Mesenchymal stem cell (in vitro differentiated cells and primary cell): Measurements from ENCODE around the gene TMPRSS5.
"Not testable (repeated sequence)": the region's sequence is repeated elsewhere in the genome, so short reads cannot be mapped to it uniquely, and the experiment has no call there.

Experiments
- DNase-seq: peaks from one replicate; pipeline ENCODE4 v3.0.0-alpha.2; 2013
- H2AFZ ChIP-seq: one replicate; pipeline ENCODE4 v1.6.1; 2013; ENCODE audit warnings: low read depth, mild to moderate bottlenecking, control low read depth, inconsistent platforms, low read length, moderate library complexity
- H2AK5ac ChIP-seq: 2 replicates; pipeline ENCODE4 v1.6.1; 2013; ENCODE audit warnings: low read length, moderate library complexity, mild to moderate bottlenecking, inconsistent platforms; ENCODE audit not compliant: severe bottlenecking
- H2BK120ac ChIP-seq: one replicate; pipeline ENCODE4 v1.6.1; 2013; ENCODE audit warnings: low read depth, mild to moderate bottlenecking, inconsistent platforms, low read length, moderate library complexity
- H2BK12ac ChIP-seq, 2 experiments: one replicate each; pipeline ENCODE4 v1.6.1; 2013; ENCODE audit warnings: inconsistent platforms in 2 of 2, low read length in 2 of 2, mild to moderate bottlenecking in 2 of 2, moderate library complexity in 2 of 2, control low read depth in 1 of 2
- H2BK15ac ChIP-seq: one replicate; pipeline ENCODE4 v1.6.1; 2013; ENCODE audit warnings: mild to moderate bottlenecking, low read depth, inconsistent platforms; ENCODE audit not compliant: poor library complexity, severe bottlenecking
- H2BK5ac ChIP-seq: 2 replicates; pipeline ENCODE4 v1.6.1; 2013; ENCODE audit warnings: low read depth, mild to moderate bottlenecking, low read length, control low read depth, inconsistent platforms; ENCODE audit not compliant: poor library complexity, severe bottlenecking
- H3K14ac ChIP-seq, 2 experiments: one replicate each; pipeline ENCODE4 v1.6.1; 2013; ENCODE audit warnings: inconsistent platforms in 2 of 2, low read length in 2 of 2, control low read depth in 1 of 2, mild to moderate bottlenecking in 1 of 2, moderate library complexity in 1 of 2
- H3K18ac ChIP-seq, 2 experiments: one replicate each; pipeline ENCODE4 v1.6.1; 2013; ENCODE audit warnings: inconsistent platforms in 2 of 2, low read length in 2 of 2, control low read depth in 1 of 2, low read depth in 1 of 2, mild to moderate bottlenecking in 1 of 2
- H3K23ac ChIP-seq, 2 experiments: one replicate each; pipeline ENCODE4 v1.6.1; 2013; ENCODE audit warnings: inconsistent platforms in 2 of 2, low read length in 2 of 2, mild to moderate bottlenecking in 2 of 2, moderate library complexity in 2 of 2, control low read depth in 1 of 2
- H3K27ac ChIP-seq: 2 replicates; pipeline ENCODE4 v1.5.1; 2013; ENCODE audit warnings: mild to moderate bottlenecking, moderate library complexity, low read length, control low read depth, inconsistent platforms; ENCODE audit not compliant: poor library complexity, severe bottlenecking
- H3K27me3 ChIP-seq, 2 experiments: 2 replicates each; pipeline versions ENCODE4 v1.6.1 to v1.7.0; 2013; ENCODE audit warnings: low read length in 2 of 2, mild to moderate bottlenecking in 2 of 2, moderate library complexity in 2 of 2, control low read depth in 1 of 2, inconsistent platforms in 1 of 2; ENCODE audit not compliant: control insufficient read depth in 1 of 2, insufficient read depth in 1 of 2
- H3K36me3 ChIP-seq, 2 experiments: 2 replicates each; pipeline versions ENCODE4 v1.6.1 to v1.7.0; 2013; ENCODE audit warnings: low read length in 2 of 2, control low read depth in 1 of 2, inconsistent platforms in 1 of 2, low read depth in 1 of 2, mild to moderate bottlenecking in 1 of 2; ENCODE audit not compliant: insufficient read depth in 2 of 2, control insufficient read depth in 1 of 2
- H3K4ac ChIP-seq, 2 experiments: one replicate each; pipeline ENCODE4 v1.6.1; 2013; ENCODE audit warnings: inconsistent platforms in 2 of 2, low read length in 2 of 2, mild to moderate bottlenecking in 2 of 2, moderate library complexity in 2 of 2, control low read depth in 1 of 2, low read depth in 1 of 2
- H3K4me1 ChIP-seq: 2 replicates; pipeline ENCODE4 v1.6.1; 2013; ENCODE audit warnings: low read depth, low read length, control low read depth; ENCODE audit not compliant: control insufficient read depth, insufficient read depth
- H3K4me2 ChIP-seq: 2 replicates; pipeline ENCODE4 v1.6.1; 2013; ENCODE audit warnings: low read length, mild to moderate bottlenecking, inconsistent platforms; ENCODE audit not compliant: poor library complexity, severe bottlenecking
- H3K4me3 ChIP-seq, 2 experiments: 2 replicates each; pipeline versions ENCODE4 v1.5.1 to v1.7.0; 2013; ENCODE audit warnings: low read length in 2 of 2, mild to moderate bottlenecking in 2 of 2, control low read depth in 1 of 2, low read depth in 1 of 2; ENCODE audit not compliant: insufficient read depth in 1 of 2
- H3K79me1 ChIP-seq: replicated peaks from 2 replicates; pipeline ENCODE4 v1.6.1; 2013; ENCODE audit warnings: mild to moderate bottlenecking, control low read depth, low read length, inconsistent platforms; ENCODE audit not compliant: poor library complexity, severe bottlenecking
- H3K9ac ChIP-seq: 2 replicates; pipeline ENCODE4 v1.7.0; 2013; ENCODE audit warnings: mild to moderate bottlenecking, low read length, moderate library complexity
- H3K9me3 ChIP-seq: 2 replicates; pipeline ENCODE4 v1.7.0; 2013; ENCODE audit warnings: mild to moderate bottlenecking, low read length; ENCODE audit not compliant: control insufficient read depth
- H4K8ac ChIP-seq: one replicate; pipeline ENCODE4 v1.6.1; 2013; ENCODE audit warnings: inconsistent platforms, mild to moderate bottlenecking, low read length, moderate library complexity
- H4K91ac ChIP-seq: one replicate; pipeline ENCODE4 v1.6.1; 2013; ENCODE audit warnings: mild to moderate bottlenecking, low read length, inconsistent platforms
- WGBS: methylation state at CpG from one replicate; pipeline ENCODE4 v1.1.7; 2013; ENCODE audit warnings: mixed read lengths; 5-methylcytosine and 5-hydroxymethylcytosine counted together

The TMPRSS5 gene

DNA sequence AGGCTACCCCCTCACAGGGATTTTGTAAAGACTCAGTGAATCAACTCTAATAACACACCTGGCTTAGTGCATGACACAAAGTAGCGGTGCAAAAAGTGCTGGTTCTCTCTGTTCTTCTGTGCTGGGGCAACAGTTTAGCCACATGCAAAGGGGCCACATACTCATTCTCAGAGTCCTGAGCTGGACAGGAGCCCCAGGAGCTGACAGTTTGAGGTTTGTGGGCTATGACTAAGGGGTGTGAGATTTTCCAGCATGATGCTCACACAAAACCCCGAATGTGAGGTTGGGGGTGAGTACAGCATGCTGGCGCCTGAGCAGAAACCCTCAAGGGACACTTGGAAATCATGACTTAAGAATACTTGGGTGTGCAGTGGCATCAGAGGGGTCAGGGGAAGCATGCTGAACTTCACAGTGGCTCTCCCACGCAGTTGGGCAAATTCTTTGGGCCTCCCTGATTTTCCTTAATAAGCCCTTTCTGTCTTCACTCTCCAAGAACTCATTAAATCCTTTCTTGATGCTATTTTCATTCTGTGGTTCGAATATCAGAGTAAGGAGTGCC, 31.0 kb downstream of the TMPRSS5 start:
- Histone ChIP-seq H3K23ac (no peak overlapping the region), H4K8ac (no peak overlapping the region), H2BK120ac (no peak overlapping the region), H4K91ac (no peak overlapping the region), H3K27me3 (peaks cover 31 to 60% of the 10 kb centered on the region in 2 experiments), H3K18ac (no peak overlapping the region), H2BK15ac (no peak overlapping the region), H3K4me2 (no peak overlapping the region), H2AFZ (no peak overlapping the region), H3K4me1 (peaks cover 15% of the 10 kb centered on the region), H2BK5ac (no peak overlapping the region), H3K4ac (no peak overlapping the region), H3K14ac (no peak overlapping the region), H3K9ac (no peak overlapping the region), H3K36me3 (no peaks in the 10 kb centered on the region), H3K79me1 (no peaks in the 10 kb centered on the region), H3K4me3 (no peak overlapping the region), H2BK12ac (no peak overlapping the region), H3K9me3 (no peaks in the 10 kb centered on the region), H3K27ac (peak overlapping the region; percentile 19), H2AK5ac (no peak overlapping the region)
- 47% methylated on average over 5 of the region's 5 CpGs for WGBS
- DNase-seq, result peak; percentile 76

GRCh38 chr11:113674397-113674685, 31.8 kb downstream of the TMPRSS5 start:
- Histone ChIP-seq H3K4me3 (no peak overlapping the region), H3K4me2 (no peak overlapping the region), H3K23ac (no peak overlapping the region), H3K36me3 (no peaks in the 10 kb centered on the region), H3K27me3 (peaks cover 24 to 58% of the 10 kb centered on the region in 2 experiments), H3K14ac (no peak overlapping the region), H2BK12ac (no peak overlapping the region), H3K9ac (no peak overlapping the region), H3K4ac (no peak overlapping the region), H2AFZ (no peak overlapping the region), H3K27ac (no peak overlapping the region), H4K91ac (no peak overlapping the region), H3K9me3 (no peaks in the 10 kb centered on the region), H4K8ac (no peak overlapping the region), H3K18ac (no peak overlapping the region), H3K79me1 (no peaks in the 10 kb centered on the region), H2BK120ac (no peak overlapping the region), H2BK5ac (no peak overlapping the region), H2BK15ac (no peak overlapping the region), H3K4me1 (peaks cover 17% of the 10 kb centered on the region), H2AK5ac (no peak overlapping the region)
- no peak for DNase-seq
- WGBS, result 91% methylated on average over 3 of the region's 3 CpGs

- Histone ChIP-seq H3K4ac (no peak overlapping the region), H2AK5ac (no peak overlapping the region), H2BK5ac (no peak overlapping the region), H2BK12ac (no peak overlapping the region), H3K4me3 (no peak overlapping the region), H3K4me2 (no peak overlapping the region), H3K79me1 (no peaks in the 10 kb centered on the region), H3K27ac (no peak overlapping the region), H2AFZ (no peak overlapping the region), H3K9me3 (no peaks in the 10 kb centered on the region), H3K36me3 (no peaks in the 10 kb centered on the region), H3K23ac (no peak overlapping the region), H2BK120ac (no peak overlapping the region), H3K4me1 (peaks cover 17% of the 10 kb centered on the region), H4K8ac (no peak overlapping the region), H3K9ac (no peak overlapping the region), H3K18ac (no peak overlapping the region), H3K14ac (no peak overlapping the region), H2BK15ac (no peak overlapping the region), H3K27me3 (peaks cover 18 to 52% of the 10 kb centered on the region in 2 experiments), H4K91ac (no peak overlapping the region)
- 73% methylated on average over 4 of the region's 4 CpGs for WGBS
- no peak for DNase-seq
Measured at GRCh38 chr11:113673550-113674396, 32.3 kb downstream of the TMPRSS5 start.

- H3K4me2 ChIP-seq, H2BK12ac ChIP-seq, H2AFZ ChIP-seq, H3K9me3 ChIP-seq, H4K8ac ChIP-seq, H3K9ac ChIP-seq, H3K14ac ChIP-seq, H3K27ac ChIP-seq, H2BK120ac ChIP-seq, H4K91ac ChIP-seq, H3K18ac ChIP-seq, H2AK5ac ChIP-seq, H2BK15ac ChIP-seq, H3K23ac ChIP-seq, H3K36me3 ChIP-seq, H3K79me1 ChIP-seq, DNase-seq, H3K4me3 ChIP-seq, H3K4ac ChIP-seq, H2BK5ac ChIP-seq: not testable (repeated sequence)
- WGBS, result 100% methylated on average over 2 of the region's 3 CpGs
- peaks cover 17% of the 10 kb centered on the region for H3K4me1 ChIP-seq
- H3K27me3 ChIP-seq, result peaks cover 11 to 38% of the 10 kb centered on the region in 2 experiments
Measured at GRCh38 chr11:113671914-113672313, 34.2 kb downstream of the TMPRSS5 start.
